Measurements from ENCODE around the gene ZNF485.
A peak's percentile ranks its signal among the peaks of the same experiment; 100 is the strongest.
"Not testable (repeated sequence)": the region's sequence is repeated elsewhere in the genome, so short reads cannot be mapped to it uniquely, and the experiment has no call there.

ZNF485 gene

GRCh38 chr10:43607199-43607573 is 948 bp downstream of the ZNF485 start:
- DNase-seq, result no peak

GRCh38 chr10:43610636-43611035 is 4.4 kb downstream of the ZNF485 start:
- DNase-seq, result no peak

DNA sequence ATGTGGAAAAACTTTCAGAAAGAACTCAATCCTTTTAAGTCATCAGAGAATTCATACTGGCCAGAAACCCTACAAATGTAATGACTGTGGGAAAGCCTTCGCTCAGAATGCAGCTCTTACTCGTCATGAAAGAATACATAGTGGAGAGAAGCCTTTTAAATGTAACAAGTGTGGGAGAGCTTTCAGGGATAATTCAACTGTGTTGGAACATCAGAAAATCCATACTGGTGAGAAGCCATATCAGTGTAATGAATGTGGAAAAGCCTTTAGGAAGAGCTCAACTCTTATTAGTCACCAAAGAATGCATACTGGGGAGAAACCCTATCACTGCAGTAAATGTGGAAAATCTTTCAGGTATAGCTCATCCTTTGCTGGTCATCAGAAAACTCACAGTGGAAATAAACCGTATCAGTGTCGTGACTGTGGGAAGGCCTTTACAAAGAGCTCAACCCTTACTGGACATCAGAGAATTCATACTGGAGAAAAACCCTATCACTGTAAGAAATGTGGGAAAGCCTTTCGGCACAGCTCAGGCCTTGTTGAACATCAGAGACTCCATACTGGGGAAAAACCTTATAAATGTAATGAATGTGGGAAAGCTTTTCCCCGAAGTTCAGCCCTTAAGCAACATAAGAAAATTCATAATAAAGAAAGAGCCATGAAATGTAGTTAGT is 10.6 kb downstream of the ZNF485 start:
- DNase-seq, result no peak

- no peak for DNase-seq
These were observed 13.1 kb downstream of the ZNF485 start for GRCh38 chr10:43619368-43619767.

DNA sequence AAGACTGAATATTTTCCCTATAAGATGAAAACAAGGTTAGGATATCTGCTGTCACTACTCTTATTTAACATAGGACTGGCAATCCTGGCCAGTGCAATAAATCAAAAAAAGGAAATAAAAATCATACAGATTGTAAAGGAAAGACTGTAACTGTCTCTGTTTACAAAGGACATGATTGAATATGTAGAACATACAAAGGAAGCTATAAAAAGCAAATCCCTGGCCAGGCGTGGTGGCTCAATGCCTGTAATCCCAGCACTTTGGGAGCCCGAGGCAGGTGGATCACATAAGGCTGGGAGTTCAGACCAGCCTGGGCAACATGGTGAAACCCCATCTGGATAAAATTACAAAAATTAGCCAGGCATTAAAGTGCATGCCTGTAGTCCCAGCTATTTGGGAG is 15.8 kb downstream of the ZNF485 start:
- DNase-seq, result no peak

DNA sequence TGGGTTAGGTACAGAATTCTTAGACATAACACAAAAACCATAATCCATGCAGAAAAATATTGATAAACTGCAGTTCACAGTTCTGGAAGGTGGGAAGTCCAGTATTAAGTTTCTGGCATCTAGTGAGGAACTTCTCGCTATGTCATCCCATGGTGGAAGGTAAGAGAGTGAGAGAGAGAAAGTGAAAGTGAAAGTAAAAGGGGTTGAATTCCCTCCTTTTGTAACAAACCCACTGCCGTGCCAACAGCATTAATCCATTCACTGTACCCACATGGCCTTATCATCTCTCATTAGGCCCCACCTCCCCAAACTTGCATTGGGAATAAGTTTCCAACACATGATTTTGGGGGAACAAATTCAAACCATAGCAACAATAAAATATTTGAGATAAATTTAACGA is 17.1 kb downstream of the ZNF485 start:
- DNase-seq, result no peak

DNA sequence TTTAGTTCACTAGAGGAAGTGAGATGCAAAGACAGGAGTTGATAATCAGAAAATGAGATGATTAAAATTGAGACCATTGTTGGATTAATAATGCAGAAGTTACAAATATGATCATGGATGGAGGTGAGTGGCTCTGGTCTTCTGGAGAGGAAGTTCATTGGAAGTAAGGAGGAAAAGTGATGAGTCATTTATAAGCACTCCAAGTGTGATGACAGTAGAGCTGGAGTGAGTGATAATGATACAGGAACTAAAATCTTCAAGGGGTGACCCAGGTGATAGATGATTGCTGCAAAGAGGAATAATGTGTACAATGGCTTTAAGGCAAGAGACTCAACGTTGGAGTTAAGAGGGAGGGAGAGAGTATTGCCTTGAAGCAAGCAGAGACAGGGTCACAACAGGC is 21.7 kb downstream of the ZNF485 start:
- no peak for DNase-seq

- DNase-seq, result no peak
These were observed 22.7 kb downstream of the ZNF485 start for GRCh38 chr10:43628956-43629355.

GRCh38 chr10:43635816-43636215 is 29.6 kb downstream of the ZNF485 start:
- not testable (repeated sequence) for DNase-seq

- DNase-seq, result no peak
These were observed 34.4 kb downstream of the ZNF485 start for GRCh38 chr10:43640603-43641002.

DNA sequence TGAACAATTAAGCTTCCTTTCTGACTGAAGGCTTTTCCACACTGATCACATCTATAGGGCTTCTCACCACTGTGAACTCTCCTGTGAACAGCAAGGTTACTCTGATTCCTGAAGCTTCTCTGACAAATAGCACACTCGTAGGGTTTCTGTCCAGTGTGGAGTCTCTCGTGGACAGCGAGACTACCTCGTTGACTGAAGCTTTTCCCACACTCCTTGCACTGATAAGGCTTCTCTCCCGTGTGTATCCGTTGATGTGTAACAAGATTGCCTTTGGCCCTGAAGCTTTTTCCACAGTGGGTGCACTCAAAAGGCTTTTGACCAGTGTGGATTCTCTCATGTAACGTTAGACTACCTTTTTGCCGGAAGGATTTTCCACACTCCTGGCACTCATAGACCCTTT is 38.0 kb downstream of the ZNF485 start:
- DNase-seq, result no peak

DNA sequence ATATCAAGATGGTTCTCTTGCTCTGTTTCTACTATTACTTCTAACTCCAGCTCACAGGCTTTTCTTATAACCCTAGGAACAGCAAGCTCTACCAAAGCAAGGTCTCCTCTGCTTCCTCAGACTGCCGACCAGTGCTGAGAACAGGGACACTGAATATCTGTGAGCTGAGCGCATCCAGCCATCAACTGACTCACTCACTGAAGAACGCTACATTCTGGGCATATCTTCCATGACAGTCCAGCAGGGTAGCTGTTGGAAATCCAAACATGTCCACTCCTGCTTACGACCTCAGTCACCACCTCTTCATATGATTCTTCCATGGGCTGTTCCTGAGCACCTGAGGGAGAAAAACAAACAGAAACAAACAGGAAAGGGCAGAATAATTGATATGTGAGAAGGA is 39.6 kb downstream of the ZNF485 start:
- DNase-seq, result no peak

- DNase-seq, result peak; percentile 19
These were observed 41.3 kb downstream of the ZNF485 start for GRCh38 chr10:43647576-43647975.

- no peak for DNase-seq
These were observed 41.8 kb downstream of the ZNF485 start for GRCh38 chr10:43648095-43648397.

DNA sequence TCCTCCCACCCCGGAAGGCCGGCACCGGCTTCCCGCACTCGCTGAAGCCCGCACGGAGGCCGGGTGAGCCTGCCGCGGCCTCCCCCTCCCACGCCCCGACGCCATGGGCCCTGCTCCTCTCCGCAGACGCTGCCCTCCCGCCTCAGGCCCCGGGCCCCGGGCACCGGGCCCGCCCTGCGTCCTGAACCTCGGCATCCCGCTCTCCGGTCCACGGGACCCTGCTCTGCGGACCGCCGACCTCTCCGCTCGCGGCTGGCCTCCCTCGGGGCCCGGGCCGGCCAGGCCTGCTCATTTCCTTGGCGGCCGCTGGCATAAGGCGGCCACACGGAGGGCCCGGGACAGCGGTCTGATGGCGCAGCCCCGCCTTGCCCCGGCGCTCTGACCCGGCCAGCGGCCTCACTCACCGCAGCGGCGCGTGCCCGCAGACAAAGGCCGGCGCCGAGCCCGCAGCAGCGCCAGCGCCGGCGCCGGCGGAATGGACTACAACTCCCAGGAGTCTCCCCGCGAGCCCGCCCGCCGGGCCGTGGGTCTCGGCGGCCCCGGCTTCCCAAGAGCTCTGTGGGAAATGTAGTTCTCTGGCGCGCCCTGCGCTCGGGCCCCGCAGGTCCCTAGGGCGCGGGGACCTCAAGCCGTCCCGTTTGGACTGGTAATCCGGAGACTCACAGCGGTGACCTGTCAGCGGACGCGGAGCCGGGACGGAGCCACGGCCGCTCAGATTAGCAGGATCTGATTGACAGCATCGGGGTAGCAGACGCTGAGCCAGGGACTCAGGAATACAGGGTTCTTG is 42.4 kb downstream of the ZNF485 start, which contains the start of gene ZNF32:
Gene ZNF32 (minus strand): TSS at position 484 of the 787 bp plus-strand sequence. CDS start 2,748 bp downstream, outside the sequence.
- DNase-seq, result peak; percentile 83

DNA sequence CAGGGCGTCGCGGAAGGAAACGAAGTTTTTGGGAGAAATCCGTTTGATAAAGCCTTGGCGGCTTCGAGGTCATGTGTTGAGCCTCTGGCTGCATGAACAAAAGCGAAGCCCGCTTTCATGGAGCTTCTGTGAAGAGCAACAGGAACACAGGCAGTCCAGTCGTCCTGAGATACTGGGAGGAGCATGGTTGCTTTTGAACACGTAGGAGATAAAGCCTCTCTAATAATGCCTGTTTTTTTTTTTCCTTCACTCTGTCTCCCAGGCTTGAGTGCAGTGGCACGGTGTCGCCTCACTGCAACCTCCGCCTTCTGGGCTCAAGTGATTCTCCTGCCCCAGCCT is 42.9 kb downstream of the ZNF485 start:
- peak; percentile 53 for DNase-seq

DNA sequence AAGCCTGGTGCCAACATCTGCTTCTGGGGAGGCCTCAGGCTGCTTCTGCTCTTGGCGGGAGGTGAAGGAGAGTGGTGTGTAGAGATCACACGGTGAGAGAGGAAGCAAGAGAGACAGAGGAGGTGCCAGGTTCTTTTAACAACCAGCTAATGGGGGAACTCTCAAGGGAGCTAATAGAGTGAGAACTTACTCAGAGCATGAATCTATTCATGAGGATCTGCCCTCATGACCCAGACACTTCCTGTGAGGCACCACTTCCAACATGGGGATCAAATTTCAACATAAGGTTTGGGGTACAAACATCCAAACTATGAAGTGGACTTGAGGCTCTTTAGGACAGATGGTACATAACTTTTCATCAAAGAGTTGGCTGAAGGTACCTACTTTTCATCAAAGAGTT is 47.5 kb downstream of the ZNF485 start:
- DNase-seq, result no peak

- DNase-seq, result no peak
These were observed 49.1 kb downstream of the ZNF485 start for GRCh38 chr10:43655311-43655710.

DNA sequence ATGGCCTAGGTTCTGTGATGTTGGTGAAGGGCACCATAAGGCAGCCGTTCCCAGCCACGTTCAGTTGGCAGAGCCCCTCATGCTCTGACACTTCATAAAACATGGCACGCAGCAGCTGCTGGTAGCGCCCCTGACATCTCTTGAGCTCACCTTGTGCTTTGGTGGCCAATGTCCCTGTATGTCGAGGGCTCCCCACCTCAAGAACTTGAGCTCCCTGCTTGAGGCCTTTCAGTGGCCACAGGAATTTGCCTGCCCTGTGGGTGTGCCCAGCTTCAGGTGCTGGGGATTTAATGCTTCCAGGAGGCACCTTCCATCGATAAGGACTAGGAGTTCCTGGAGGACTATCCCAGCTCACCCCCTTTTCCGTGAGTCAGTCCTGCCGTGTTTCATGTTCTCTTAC is 52.0 kb downstream of the ZNF485 start:
- no peak for DNase-seq

- no peak for DNase-seq
These were observed 58.8 kb downstream of the ZNF485 start for GRCh38 chr10:43665054-43665453.

- DNase-seq, result no peak
These were observed 60.3 kb downstream of the ZNF485 start for GRCh38 chr10:43666552-43666951.

GRCh38 chr10:43667317-43667731 is 61.1 kb downstream of the ZNF485 start:
- DNase-seq, result peak; percentile 45

Data from NCI-H146 (cell line).